Neural cell (in vitro differentiated cells): ENCODE data around the gene DCLK1. TPM values are rescaled to one million over a fixed set of nuclear protein-coding genes. Genes with fewer than 3 reads are reported as not detected.

Source experiments
- H2AFZ ChIP-seq: fragments of 200-600, 300-800 bp; sonication (generic), shearing (Covaris generic); 2 replicates; pipeline ENCODE4 v1.6.0; 2014; ENCODE audit warnings: low read depth, mild to moderate bottlenecking, antibody characterized with exemption, low read length, moderate library complexity
- H3F3A ChIP-seq: fragments of 200-600 bp; shearing (Covaris generic); 2 replicates; pipeline ENCODE4 v1.6.1; 2016; ENCODE audit warnings: mild to moderate bottlenecking, moderate library complexity, mixed read lengths, antibody characterized with exemption, low read length; ENCODE audit not compliant: insufficient read depth, poor library complexity, severe bottlenecking
- H3K27ac ChIP-seq: fragments of 200-600, 300-800 bp; sonication (generic), shearing (Covaris generic); 2 replicates; pipeline ENCODE4 v1.5.1; 2014; ENCODE audit warnings: mild to moderate bottlenecking, low read length, moderate library complexity
- H3K27me3 ChIP-seq: fragments of 300-800, 200-600 bp; sonication (generic), shearing (Covaris generic); 2 replicates; pipeline ENCODE4 v1.6.0; 2014; ENCODE audit warnings: mild to moderate bottlenecking, low read depth, low read length, moderate library complexity; ENCODE audit not compliant: insufficient read depth
- H3K36me3 ChIP-seq: fragments of 300-800, 200-600 bp; sonication (generic), shearing (Covaris generic); 2 replicates; pipeline ENCODE4 v1.5.1; 2014; ENCODE audit warnings: mild to moderate bottlenecking, antibody characterized with exemption, low read length, moderate library complexity; ENCODE audit not compliant: insufficient read depth
- H3K4me2 ChIP-seq: fragments of 300-800, 200-600 bp; sonication (generic), shearing (Covaris generic); 2 replicates; pipeline ENCODE4 v1.6.0; 2014; ENCODE audit warnings: mild to moderate bottlenecking, low read length
- H3K4me3 ChIP-seq: fragments of 300-800, 200-600 bp; sonication (generic), shearing (Covaris generic); 2 replicates; pipeline ENCODE4 v1.5.1; 2014; ENCODE audit warnings: mild to moderate bottlenecking, low read length, moderate library complexity
- H3K79me2 ChIP-seq: fragments of 200-600 bp; shearing (Covaris generic); replicated peaks from 2 replicates; pipeline ENCODE4 v1.6.0; 2014; ENCODE audit warnings: mild to moderate bottlenecking, low read length, moderate library complexity; ENCODE audit not compliant: insufficient read depth
- H3K9ac ChIP-seq: fragments of 300-800, 200-600 bp; sonication (generic), shearing (Covaris generic); 2 replicates; pipeline ENCODE4 v1.6.1; 2016; ENCODE audit warnings: mild to moderate bottlenecking, low read length, mixed read lengths
- H3K9me2 ChIP-seq: fragments of 200-600 bp; shearing (Covaris generic); 2 replicates; pipeline ENCODE4 v1.6.1; 2016; ENCODE audit warnings: mild to moderate bottlenecking, low read length, mixed read lengths; ENCODE audit not compliant: insufficient read depth
- H3K9me3 ChIP-seq: fragments of 200-600, 300-800 bp; sonication (generic), shearing (Covaris generic); 2 replicates; pipeline ENCODE4 v1.6.1; 2016; ENCODE audit warnings: mild to moderate bottlenecking, mixed run types, low read length, moderate library complexity, mixed read lengths
- H4K20me1 ChIP-seq: fragments of 200-600 bp; shearing (Covaris generic); 2 replicates; pipeline ENCODE4 v1.6.1; 2016; ENCODE audit warnings: mild to moderate bottlenecking, mixed run types; ENCODE audit not compliant: insufficient read depth
- CTCF ChIP-seq: fragments of 450-650 bp; IDR thresholded peaks from 2 replicates; pipeline ENCODE4 v1.5.1; 2014; ENCODE audit warnings: antibody characterized with exemption, mild to moderate bottlenecking, moderate library complexity; ENCODE audit not compliant: poor library complexity, severe bottlenecking
- EP300 ChIP-seq: fragments of 450-650 bp; conservative IDR thresholded peaks from 2 replicates; pipeline ENCODE4 v1.6.1; 2014; ENCODE audit warnings: antibody characterized with exemption, mild to moderate bottlenecking, moderate library complexity; ENCODE audit not compliant: poor library complexity, severe bottlenecking
- EZH2 ChIP-seq: fragments of 200-600, 300-800 bp; shearing (Covaris generic), sonication (generic); IDR thresholded peaks from 2 replicates; pipeline ENCODE4 v1.6.1; 2014; ENCODE audit warnings: antibody characterized with exemption, low read length, borderline replicate concordance, mild to moderate bottlenecking; ENCODE audit not compliant: insufficient read depth, poor library complexity, severe bottlenecking
- MXI1 ChIP-seq: fragments of 450-650 bp; conservative IDR thresholded peaks from 2 replicates; pipeline ENCODE4 v1.6.1; 2014; ENCODE audit warnings: antibody characterized with exemption, mild to moderate bottlenecking; ENCODE audit not compliant: poor library complexity, severe bottlenecking
- POLR2AphosphoS5 ChIP-seq: IDR thresholded peaks from 2 replicates; pipeline ENCODE4 v1.6.1; 2012
- RAD21 ChIP-seq: fragments of 450-650 bp; conservative IDR thresholded peaks from 2 replicates; pipeline ENCODE4 v1.6.1; 2014; ENCODE audit warnings: antibody characterized with exemption, mild to moderate bottlenecking, moderate library complexity
- SMC3 ChIP-seq: fragments of 450-650 bp; conservative IDR thresholded peaks from 2 replicates; pipeline ENCODE4 v1.6.1; 2014; ENCODE audit warnings: antibody characterized with exemption, mild to moderate bottlenecking, moderate library complexity; ENCODE audit not compliant: poor library complexity
- TAF1 ChIP-seq: IDR thresholded peaks from 2 replicates; pipeline ENCODE4 v1.6.1; 2012; ENCODE audit warnings: low read depth
- polyA plus RNA-seq: library from polyadenylated mRNA; depleted of rRNA; stranded (reverse); fragments of >200 nt; gene quantifications from 2 replicates; pipeline ENCODE4 v1.2.3, GENCODE V29; 2014
- TF ChIP-seq, protein P1 (sequence below): IDR thresholded peaks from 2 replicates; pipeline ENCODE4 v1.6.1; 2012; ENCODE audit warnings: borderline replicate concordance

The DCLK1 gene
- polyA plus RNA-seq, 1 donor from 2014 or later = 124 TPM

DNA sequence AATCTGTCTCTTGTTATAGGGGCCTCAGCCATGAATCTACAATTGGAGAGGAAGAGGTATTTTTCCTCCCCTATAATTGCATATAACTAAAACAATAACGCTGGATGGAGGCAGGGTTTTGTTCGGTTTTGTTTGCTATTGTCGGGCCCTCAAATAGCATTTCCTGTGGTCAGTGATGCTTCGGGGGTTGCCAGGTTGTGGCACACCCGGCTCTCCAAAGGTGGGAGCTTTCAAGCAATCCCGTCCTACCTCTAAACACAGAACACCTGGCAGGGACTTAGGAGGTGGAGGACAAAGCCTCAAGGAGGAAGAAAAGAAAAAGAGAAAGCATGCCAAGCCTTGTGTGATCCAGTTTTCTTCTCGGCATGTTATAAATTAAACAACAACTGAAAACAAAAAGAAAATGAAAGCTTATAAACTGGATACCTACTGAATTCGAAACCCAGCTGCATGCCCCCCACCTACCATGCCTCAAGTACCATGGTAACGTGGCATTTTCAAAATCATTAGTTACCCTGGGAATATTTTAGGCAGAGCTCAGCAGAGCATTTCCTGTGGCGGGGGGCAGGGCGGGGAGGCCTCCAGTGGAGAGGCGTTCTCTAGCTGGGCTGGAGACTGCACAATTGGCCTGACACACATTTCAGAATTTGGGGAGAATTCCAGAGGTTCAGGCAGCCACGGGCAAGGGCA lies 213.8 kb downstream of the DCLK1 start:
- TF ChIP-seq EP300 (no peak), POLR2AphosphoS5 (no peak), SMC3 (no peak), EZH2 (no peak), CTCF (no peak), MXI1 (no peak), RAD21 (no peak)
- TF ChIP-seq, protein P1, sequence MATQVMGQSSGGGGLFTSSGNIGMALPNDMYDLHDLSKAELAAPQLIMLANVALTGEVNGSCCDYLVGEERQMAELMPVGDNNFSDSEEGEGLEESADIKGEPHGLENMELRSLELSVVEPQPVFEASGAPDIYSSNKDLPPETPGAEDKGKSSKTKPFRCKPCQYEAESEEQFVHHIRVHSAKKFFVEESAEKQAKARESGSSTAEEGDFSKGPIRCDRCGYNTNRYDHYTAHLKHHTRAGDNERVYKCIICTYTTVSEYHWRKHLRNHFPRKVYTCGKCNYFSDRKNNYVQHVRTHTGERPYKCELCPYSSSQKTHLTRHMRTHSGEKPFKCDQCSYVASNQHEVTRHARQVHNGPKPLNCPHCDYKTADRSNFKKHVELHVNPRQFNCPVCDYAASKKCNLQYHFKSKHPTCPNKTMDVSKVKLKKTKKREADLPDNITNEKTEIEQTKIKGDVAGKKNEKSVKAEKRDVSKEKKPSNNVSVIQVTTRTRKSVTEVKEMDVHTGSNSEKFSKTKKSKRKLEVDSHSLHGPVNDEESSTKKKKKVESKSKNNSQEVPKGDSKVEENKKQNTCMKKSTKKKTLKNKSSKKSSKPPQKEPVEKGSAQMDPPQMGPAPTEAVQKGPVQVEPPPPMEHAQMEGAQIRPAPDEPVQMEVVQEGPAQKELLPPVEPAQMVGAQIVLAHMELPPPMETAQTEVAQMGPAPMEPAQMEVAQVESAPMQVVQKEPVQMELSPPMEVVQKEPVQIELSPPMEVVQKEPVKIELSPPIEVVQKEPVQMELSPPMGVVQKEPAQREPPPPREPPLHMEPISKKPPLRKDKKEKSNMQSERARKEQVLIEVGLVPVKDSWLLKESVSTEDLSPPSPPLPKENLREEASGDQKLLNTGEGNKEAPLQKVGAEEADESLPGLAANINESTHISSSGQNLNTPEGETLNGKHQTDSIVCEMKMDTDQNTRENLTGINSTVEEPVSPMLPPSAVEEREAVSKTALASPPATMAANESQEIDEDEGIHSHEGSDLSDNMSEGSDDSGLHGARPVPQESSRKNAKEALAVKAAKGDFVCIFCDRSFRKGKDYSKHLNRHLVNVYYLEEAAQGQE = no peak
- H4K20me1 ChIP-seq = no peaks in the 10 kb centered on the region

GRCh38 chr13:35916146-35916545 lies 215.0 kb downstream of the DCLK1 start:
- TF ChIP-seq EP300 (no peak), MXI1 (no peak), CTCF (no peak), SMC3 (no peak), RAD21 (no peak), TAF1 (no peak), EZH2 (no peak), POLR2AphosphoS5 (no peak)
- TF ChIP-seq, protein P1 = no peak
- Histone ChIP-seq H3K36me3 (no peaks in the 10 kb centered on the region), H3K4me3 (no peak overlapping the region), H3K9ac (no peak overlapping the region), H4K20me1 (no peaks in the 10 kb centered on the region), H3K9me3 (no peaks in the 10 kb centered on the region), H3K79me2 (no peaks in the 10 kb centered on the region), H3F3A (no peaks in the 10 kb centered on the region), H3K27me3 (no peaks in the 10 kb centered on the region), H2AFZ (no peak overlapping the region), H3K9me2 (no peaks in the 10 kb centered on the region), H3K4me2 (no peak overlapping the region), H3K27ac (no peak overlapping the region)

More for the DNA sequence above, 213.8 kb downstream of the DCLK1 start:
- Histone ChIP-seq H3K27me3 (no peaks in the 10 kb centered on the region), H3K36me3 (no peaks in the 10 kb centered on the region), H3K4me3 (no peak overlapping the region), H3K4me2 (no peak overlapping the region), H2AFZ (no peak overlapping the region), H3K27ac (no peak overlapping the region), H3K9me3 (no peaks in the 10 kb centered on the region), H3F3A (no peaks in the 10 kb centered on the region), H3K9me2 (no peaks in the 10 kb centered on the region), H3K79me2 (no peaks in the 10 kb centered on the region), H3K9ac (no peak overlapping the region)
